Neuronal stem cell (in vitro differentiated cells): ENCODE results near the gene DCTN3.

ENCODE experiments used
- DNase-seq: peaks from one replicate; pipeline ENCODE4 v3.0.0-alpha.2; 2013; ENCODE audit warnings: low spot score
- H2AFZ ChIP-seq: one replicate; pipeline ENCODE4 v1.6.1; 2013; ENCODE audit warnings: mild to moderate bottlenecking, low read length, inconsistent platforms
- H2AK5ac ChIP-seq: 2 replicates; pipeline ENCODE4 v1.6.1; 2013; ENCODE audit warnings: low read depth, mild to moderate bottlenecking, inconsistent platforms, low read length, moderate library complexity, mixed read lengths
- H2BK120ac ChIP-seq: 2 replicates; pipeline ENCODE4 v1.6.1; 2013; ENCODE audit warnings: low read depth, mild to moderate bottlenecking, inconsistent platforms, low read length, moderate library complexity, mixed read lengths
- H2BK12ac ChIP-seq: one replicate; pipeline ENCODE4 v1.6.1; 2013; ENCODE audit warnings: low read length, inconsistent platforms
- H2BK15ac ChIP-seq: 2 replicates; pipeline ENCODE4 v1.6.1; 2013; ENCODE audit warnings: mild to moderate bottlenecking, low read length, inconsistent platforms, mixed read lengths
- H2BK5ac ChIP-seq: one replicate; pipeline ENCODE4 v1.6.1; 2013; ENCODE audit warnings: inconsistent platforms, mild to moderate bottlenecking, low read length, moderate library complexity
- H3K14ac ChIP-seq: one replicate; pipeline ENCODE4 v1.6.1; 2013; ENCODE audit warnings: low read length, inconsistent platforms
- H3K18ac ChIP-seq: 2 replicates; pipeline ENCODE4 v1.6.1; 2013; ENCODE audit warnings: low read length, inconsistent platforms
- H3K23ac ChIP-seq: 2 replicates; pipeline ENCODE4 v1.6.1; 2013; ENCODE audit warnings: low read depth, mild to moderate bottlenecking, mixed read lengths, low read length, inconsistent platforms; ENCODE audit not compliant: poor library complexity
- H3K27ac ChIP-seq: replicated peaks from 3 replicates; pipeline ENCODE4 v1.5.1; 2013; ENCODE audit warnings: low read length, inconsistent platforms
- H3K27me3 ChIP-seq, 3 experiments: 2 replicates each; pipeline ENCODE4 v1.6.1; 2013; ENCODE audit warnings: low read length in 3 of 3, mild to moderate bottlenecking in 2 of 3, inconsistent platforms in 1 of 3, low read depth in 1 of 3, mixed read lengths in 1 of 3, moderate library complexity in 1 of 3; ENCODE audit not compliant: control insufficient read depth in 3 of 3, insufficient read depth in 3 of 3
- H3K36me3 ChIP-seq, 2 donors: replicated peaks in 1 of 2; 2 replicates each; pipeline ENCODE4 v1.6.1; 2013; ENCODE audit warnings: low read length in 2 of 2; ENCODE audit not compliant: control insufficient read depth in 2 of 2, insufficient read depth in 2 of 2
- H3K4ac ChIP-seq: 2 replicates; pipeline ENCODE4 v1.6.1; 2013; ENCODE audit warnings: inconsistent platforms, mild to moderate bottlenecking, low read length, moderate library complexity
- H3K4me1 ChIP-seq, 2 donors: 1 replicate in 1 of 2; 2 replicates in 1 of 2; pipeline ENCODE4 v1.6.1; 2013; ENCODE audit warnings: low read length in 2 of 2, low read depth in 1 of 2; ENCODE audit not compliant: control insufficient read depth in 2 of 2, insufficient read depth in 1 of 2
- H3K4me2 ChIP-seq: one replicate; pipeline ENCODE4 v1.6.1; 2013; ENCODE audit warnings: mild to moderate bottlenecking, low read length, inconsistent platforms; ENCODE audit not compliant: insufficient read depth, poor library complexity, severe bottlenecking
- H3K4me3 ChIP-seq, 2 donors: 2 replicates each; pipeline ENCODE4 v1.5.1; 2013; ENCODE audit warnings: low read length in 2 of 2, mild to moderate bottlenecking in 2 of 2, inconsistent platforms in 1 of 2, moderate library complexity in 1 of 2
- H3K79me1 ChIP-seq: one replicate; pipeline ENCODE4 v1.6.1; 2013; ENCODE audit warnings: low read depth, mild to moderate bottlenecking, inconsistent platforms, low read length, moderate library complexity
- H3K9ac ChIP-seq: one replicate; pipeline ENCODE4 v1.6.1; 2013; ENCODE audit warnings: mild to moderate bottlenecking, low read depth, low read length, inconsistent platforms; ENCODE audit not compliant: poor library complexity
- H3K9me3 ChIP-seq, 2 donors: replicated peaks in 1 of 2; 2 replicates each; pipeline versions ENCODE3 to v1.6.1; 2013; ENCODE audit warnings: low read length in 2 of 2, mild to moderate bottlenecking in 2 of 2, inconsistent platforms in 1 of 2, low read depth in 1 of 2, mixed read lengths in 1 of 2, moderate library complexity in 1 of 2; ENCODE audit not compliant: control insufficient read depth in 2 of 2, insufficient read depth in 1 of 2
- H4K8ac ChIP-seq: one replicate; pipeline ENCODE4 v1.6.1; 2013; ENCODE audit warnings: low read depth, mild to moderate bottlenecking, inconsistent platforms, low read length, moderate library complexity
- H4K91ac ChIP-seq: one replicate; pipeline ENCODE4 v1.6.1; 2013; ENCODE audit warnings: low read length, low read depth, mild to moderate bottlenecking, inconsistent platforms; ENCODE audit not compliant: poor library complexity
- WGBS, 2 donors: extraction: QIAGEN DNeasy Blood & Tissue Kit; methylation state at CpG; one replicate each; pipeline ENCODE4 v1.1.7; 2013; ENCODE audit warnings: missing lambda C conversion rate in 2 of 2, mixed read lengths in 1 of 2; ENCODE audit not compliant: insufficient read length in 2 of 2, insufficient replicate concordance in 1 of 2; ENCODE audit errors: extremely low coverage in 2 of 2; 5-methylcytosine and 5-hydroxymethylcytosine counted together

The DCTN3 gene

DNA sequence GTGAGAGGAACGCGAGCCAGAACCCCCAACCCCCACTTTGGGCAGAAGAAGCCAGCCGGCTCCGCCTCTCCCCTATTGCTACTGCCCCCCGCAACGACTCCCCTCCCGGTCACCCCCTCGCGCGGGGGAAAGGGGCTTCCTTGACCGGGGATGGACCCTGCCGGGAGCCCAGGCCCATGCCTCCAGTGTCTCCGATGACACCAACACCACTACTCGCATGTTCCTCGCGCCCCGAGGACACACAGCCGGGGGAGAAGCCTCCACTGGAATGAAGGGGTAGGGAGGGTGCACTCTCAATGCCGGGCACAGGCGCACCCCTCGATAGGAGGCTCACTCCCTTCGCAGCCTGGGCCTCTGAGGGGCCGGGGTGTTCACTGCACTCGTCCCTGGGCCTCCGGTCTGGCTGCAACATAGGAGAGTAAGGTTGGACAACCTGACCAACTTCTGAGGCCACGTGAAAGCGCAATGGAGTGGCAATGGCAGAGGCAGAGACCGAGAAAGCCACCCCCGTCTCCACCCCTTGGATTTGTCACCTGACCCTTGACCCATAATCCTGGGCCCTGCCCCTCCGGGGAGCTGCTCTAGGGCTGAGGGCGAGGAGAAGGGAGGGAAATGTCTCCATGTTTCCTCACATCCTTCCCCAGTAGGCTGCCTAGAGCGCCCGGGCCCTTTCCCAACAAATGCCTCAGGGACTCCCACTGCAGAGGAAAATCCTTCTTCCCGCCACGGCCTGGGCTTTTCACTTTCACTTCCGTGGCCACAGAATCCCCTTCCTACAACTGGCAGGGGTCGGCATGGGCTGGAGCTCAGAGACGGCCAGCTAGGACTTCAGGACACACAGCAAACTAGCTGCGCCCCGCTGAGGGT lies 29.7 kb downstream of the DCTN3 start:
- H2AFZ ChIP-seq = peak overlapping the region; percentile 90
- peak overlapping the region; percentile 47 for H2BK120ac ChIP-seq
- H3K27me3 ChIP-seq = peaks cover 4 to 68% (median 19%) of the 10 kb centered on the region in 3 experiments
- no peak overlapping the region for H3K9ac ChIP-seq
- no peak overlapping the region for H4K91ac ChIP-seq
- peak overlapping the region; percentile 75 for H2BK15ac ChIP-seq
- H3K36me3 ChIP-seq = peaks cover 0 to 15% of the 10 kb centered on the region in 2 donors
- peak overlapping the region; percentile 58 for H2AK5ac ChIP-seq
- H3K4me2 ChIP-seq = peak overlapping the region; percentile 96
- peak overlapping the region; percentile 75 for H2BK12ac ChIP-seq
- no peak overlapping the region for H3K27ac ChIP-seq
- peak overlapping the region; percentile 61 for H2BK5ac ChIP-seq
- no CpG with 5 or more reads among the region's 40 CpGs for WGBS, 2 donors
- no peak for DNase-seq
- peak overlapping the region; percentile 84 to 96 for H3K4me3 ChIP-seq
- no peak overlapping the region for H3K4ac ChIP-seq
- peak overlapping the region; percentile 99 for H3K18ac ChIP-seq
- peaks cover 35 to 51% of the 10 kb centered on the region in 2 donors for H3K4me1 ChIP-seq
- H3K79me1 ChIP-seq = peaks cover 7% of the 10 kb centered on the region
- H4K8ac ChIP-seq = no peak overlapping the region
- H3K9me3 ChIP-seq = no peaks in the 10 kb centered on the region
- peak overlapping the region; percentile 26 for H3K23ac ChIP-seq
- no peak overlapping the region for H3K14ac ChIP-seq

DNA sequence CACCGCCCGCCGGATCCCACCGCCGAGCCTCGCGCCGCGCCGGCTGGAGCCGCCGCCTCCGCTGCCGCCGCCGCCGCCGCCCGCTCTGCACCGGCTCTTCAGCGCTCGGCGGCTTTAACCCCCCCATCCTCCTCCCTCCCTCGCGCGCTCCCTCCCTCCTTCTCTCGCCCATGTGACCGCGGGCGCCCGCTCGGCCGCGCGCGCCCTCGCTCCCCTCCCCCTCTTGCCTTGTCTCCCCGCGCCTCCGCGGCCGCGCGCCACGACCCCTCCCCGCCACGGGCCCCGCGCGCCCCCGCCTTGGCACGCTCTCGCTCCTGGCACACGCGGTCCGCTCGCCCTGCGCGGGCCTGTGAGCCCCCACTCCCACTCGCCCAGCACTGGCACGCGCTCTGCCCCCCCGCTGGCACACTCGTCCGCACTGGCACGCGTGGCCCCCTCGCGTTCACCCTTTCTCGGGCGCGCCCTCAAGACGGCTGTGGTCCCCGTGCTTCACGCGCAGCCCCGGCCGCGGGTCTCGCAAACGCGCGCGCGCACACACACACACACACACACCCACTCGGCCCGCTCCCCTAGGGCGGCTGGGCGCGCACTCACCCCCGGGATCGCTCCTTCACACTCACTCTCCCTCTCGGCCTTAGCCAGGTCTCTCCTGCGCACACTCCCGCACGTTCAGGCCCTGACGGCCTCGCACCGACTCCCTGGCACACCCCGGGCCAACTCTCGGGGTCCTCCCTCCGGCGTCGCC lies 30.5 kb downstream of the DCTN3 start, which contains the start of gene CNTFR:
TSS of gene CNTFR (minus strand) at position 89 of the 745 bp plus-strand sequence. CDS start 20,743 bp downstream, outside the sequence.
- H3K4me1 ChIP-seq = peaks cover 41 to 52% of the 10 kb centered on the region in 2 donors
- H3K79me1 ChIP-seq = peaks cover 7% of the 10 kb centered on the region
- no peak for DNase-seq
- peaks cover 0 to 21% of the 10 kb centered on the region in 2 donors for H3K36me3 ChIP-seq
- H2AK5ac ChIP-seq = peak within 1 kb of the TSS; percentile 92
- H3K23ac ChIP-seq = peak within 1 kb of the TSS; percentile 70
- H2BK120ac ChIP-seq = peak within 1 kb of the TSS; percentile 47
- no peak within 1 kb of the TSS for H4K8ac ChIP-seq
- peak within 1 kb of the TSS; percentile 75 for H2BK15ac ChIP-seq
- peak within 1 kb of the TSS; percentile 90 for H4K91ac ChIP-seq
- peaks cover 4 to 68% (median 19%) of the 10 kb centered on the region in 3 experiments for H3K27me3 ChIP-seq
- H3K9me3 ChIP-seq = no peaks in the 10 kb centered on the region
- no CpG with 5 or more reads among the region's 104 CpGs for WGBS, 2 donors
- H3K4me3 ChIP-seq = peak within 1 kb of the TSS; percentile 84 to 96
- H2BK5ac ChIP-seq = peak within 1 kb of the TSS; percentile 89
- peak within 1 kb of the TSS; percentile 99 for H3K14ac ChIP-seq
- H3K9ac ChIP-seq = peak within 1 kb of the TSS; percentile 99
- H3K18ac ChIP-seq = peak within 1 kb of the TSS; percentile 99
- H2BK12ac ChIP-seq = peak within 1 kb of the TSS; percentile 75
- no peak within 1 kb of the TSS for H3K27ac ChIP-seq
- H2AFZ ChIP-seq = peak within 1 kb of the TSS; percentile 90
- H3K4ac ChIP-seq = no peak within 1 kb of the TSS
- H3K4me2 ChIP-seq = peak within 1 kb of the TSS; percentile 96

DNA sequence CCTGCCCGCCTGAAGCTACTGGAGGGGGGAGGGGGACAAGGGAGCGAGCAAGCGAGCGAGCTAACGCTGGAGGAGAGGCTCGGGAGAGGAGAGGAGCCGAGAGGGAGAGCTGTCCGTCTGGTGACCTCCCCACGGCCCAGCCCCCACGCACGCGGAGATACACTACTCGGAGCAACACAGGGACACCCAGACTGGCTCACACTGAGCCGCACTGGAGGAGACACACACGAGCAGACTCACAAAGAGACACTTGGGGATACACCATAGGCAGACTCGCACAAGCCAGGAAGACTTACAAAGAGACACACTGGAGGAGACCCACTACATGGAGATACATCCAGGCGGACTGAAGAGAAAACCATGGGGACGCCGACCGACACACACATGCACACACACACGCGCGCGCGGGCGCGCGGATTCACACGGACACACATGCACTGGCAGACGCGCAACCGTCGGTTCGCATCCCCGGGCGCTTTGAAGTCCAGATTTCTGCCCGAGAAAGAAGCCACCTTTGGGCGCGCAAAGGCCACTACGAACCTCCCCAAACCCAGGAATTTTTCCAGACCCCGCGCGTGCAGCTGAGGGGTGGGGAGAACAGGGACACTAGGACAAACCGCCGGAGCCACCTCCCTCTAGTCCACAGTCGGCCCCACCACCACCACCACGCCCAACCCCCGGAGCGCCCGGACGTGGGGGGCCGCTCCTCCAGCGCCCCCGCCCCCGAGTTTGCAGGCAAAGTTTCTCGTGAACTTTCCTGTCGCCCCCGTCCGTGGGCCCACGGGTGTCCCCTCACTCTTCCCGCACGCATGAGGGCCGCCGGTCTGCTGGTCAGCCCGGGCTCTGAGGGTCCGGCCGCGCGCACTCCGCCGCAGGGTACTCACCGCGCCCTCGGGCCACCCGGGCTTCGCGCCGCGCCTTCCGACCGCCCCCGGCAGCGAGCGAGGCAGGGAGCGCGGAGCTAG lies 31.3 kb downstream of the DCTN3 start:
- no peak for DNase-seq
- peaks cover 48 to 56% of the 10 kb centered on the region in 2 donors for H3K4me1 ChIP-seq

More for the DNA sequence above, 31.3 kb downstream of the DCTN3 start:
- Histone ChIP-seq H3K27ac (no peak overlapping the region), H3K9me3 (no peaks in the 10 kb centered on the region), H3K18ac (peak overlapping the region; percentile 94), H3K23ac (peak overlapping the region; percentile 6), H3K9ac (peak overlapping the region; percentile 89), H2BK120ac (no peak overlapping the region), H3K36me3 (peaks cover 0 to 26% of the 10 kb centered on the region in 2 donors), H3K4me2 (peak overlapping the region; percentile 96), H3K4ac (no peak overlapping the region), H3K27me3 (peaks cover 4 to 68% (median 19%) of the 10 kb centered on the region in 3 experiments), H4K91ac (no peak overlapping the region), H3K4me3 (peak overlapping the region; percentile 84 to 96), H2BK12ac (no peak overlapping the region), H3K14ac (peak overlapping the region; percentile 12), H3K79me1 (peaks cover 7% of the 10 kb centered on the region), H2BK5ac (peak overlapping the region; percentile 89), H2AK5ac (peak overlapping the region; percentile 92), H2BK15ac (peak overlapping the region; percentile 1), H2AFZ (peak overlapping the region; percentile 90), H4K8ac (no peak overlapping the region)
- no CpG with 5 or more reads among the region's 86 CpGs for WGBS, 2 donors
